GM21447 (cell line): ENCODE measurements around the gene RUSC2.
"Not testable (repeated sequence)": the region's sequence is repeated elsewhere in the genome, so short reads cannot be mapped to it uniquely, and the experiment has no call there.

Source experiments
- ATAC-seq: cut with Tn5 transposase; IDR thresholded peaks from one replicate; pipeline ENCODE4 v1.9.1; 2021; ENCODE audit not compliant: unreplicated experiment

Gene RUSC2

GRCh38 chr9:35522187-35522586 lies 32.3 kb downstream of the RUSC2 start:
- no peak for ATAC-seq

- no peak for ATAC-seq
Measured at GRCh38 chr9:35522700-35523099, 32.8 kb downstream of the RUSC2 start.

GRCh38 chr9:35523556-35523955 lies 33.6 kb downstream of the RUSC2 start:
- not testable (repeated sequence) for ATAC-seq

DNA sequence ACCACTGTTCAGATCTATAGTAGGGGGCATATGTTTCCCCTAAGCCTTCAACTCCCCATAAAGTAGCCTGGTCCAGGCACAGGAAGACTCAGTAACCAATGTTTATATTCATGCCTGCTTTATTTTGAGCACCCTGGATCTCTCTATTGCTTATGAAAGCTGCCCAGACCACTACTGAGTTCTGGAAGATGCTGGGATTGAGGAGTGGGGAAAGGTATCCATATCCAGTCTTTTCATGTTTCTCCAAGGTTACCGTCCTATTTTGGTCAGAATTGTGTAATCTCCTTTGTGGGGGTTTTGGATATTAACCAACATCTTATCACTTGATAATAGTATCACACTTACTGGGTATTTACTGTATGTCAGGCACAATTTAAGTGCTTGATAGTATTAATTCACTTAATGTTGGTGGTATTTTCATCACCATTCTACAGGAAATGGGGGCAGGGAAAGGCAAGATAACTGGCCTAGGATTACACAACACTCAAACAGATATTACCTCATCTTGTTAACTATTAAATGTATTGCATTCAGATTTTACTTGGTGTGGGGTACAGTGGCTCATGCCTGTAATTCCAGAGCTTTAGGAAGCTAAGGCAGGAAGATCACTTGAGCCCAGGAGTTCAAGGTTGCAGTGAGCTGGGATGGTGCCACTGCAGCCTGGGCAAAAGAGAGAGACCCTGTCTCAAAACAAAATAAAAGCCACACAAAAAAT lies 36.3 kb downstream of the RUSC2 start:
- ATAC-seq = no peak

DNA sequence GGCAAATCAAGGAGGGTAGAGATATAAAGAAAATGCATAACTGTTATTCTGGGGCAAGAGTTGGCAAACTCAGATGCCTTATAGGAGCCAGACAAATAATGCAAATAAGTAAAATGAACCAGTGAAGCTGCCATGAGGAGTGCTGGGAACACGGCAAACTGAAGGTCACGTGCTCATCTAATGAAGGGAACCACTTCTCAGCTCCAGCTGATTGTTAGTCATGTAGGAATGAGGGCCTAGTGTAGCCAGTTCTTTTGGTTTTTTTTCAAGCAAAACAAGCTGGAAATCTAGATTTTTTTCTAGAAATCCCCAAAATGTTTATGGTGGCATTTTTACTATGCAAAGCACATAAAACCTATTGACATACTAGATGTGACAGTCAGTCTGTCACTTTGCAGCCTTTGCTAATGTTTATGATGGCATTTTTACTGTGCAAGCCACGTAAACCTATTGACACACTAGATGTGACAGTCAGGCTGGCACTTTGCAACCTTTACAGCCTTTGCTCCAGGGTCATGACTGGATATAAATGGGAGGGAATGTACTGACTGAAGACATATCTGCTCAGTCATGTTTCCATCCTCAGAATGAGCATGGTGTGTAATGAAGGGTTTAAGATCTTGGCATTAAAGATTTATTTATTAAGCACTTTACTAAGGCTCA lies 39.4 kb downstream of the RUSC2 start:
- no peak for ATAC-seq

- ATAC-seq = no peak
Measured at GRCh38 chr9:35533398-35533797, 43.5 kb downstream of the RUSC2 start.

- ATAC-seq = not testable (repeated sequence)
Measured at GRCh38 chr9:35534921-35535320, 45.0 kb downstream of the RUSC2 start.

- ATAC-seq = no peak
Measured at GRCh38 chr9:35537913-35538312, 48.0 kb downstream of the RUSC2 start.

- ATAC-seq = no peak
Measured at GRCh38 chr9:35538361-35539234, 48.7 kb downstream of the RUSC2 start.
